GM12878 (cell line): ENCODE data around the gene RCL1. TPM values are rescaled to one million over a fixed set of nuclear protein-coding genes. Genes with fewer than 3 reads are reported as not detected.
A peak's percentile ranks its signal among the peaks of the same experiment; 100 is the strongest.

Source experiments
- ATAC-seq: fragments of 200-7000 bp; cut with Tn5 transposase; 3 replicates; pipeline ENCODE4 v1.9.1; 2020; ENCODE audit warnings: mild to moderate bottlenecking, moderate library complexity
- BruUV-seq: library from RNA; stranded (reverse); fragments of 400-500 nt; replicated peaks from 2 replicates; lab custom pipeline; 2021; lab: Mats Ljungman, UMichigan
- CTCF ChIA-PET: fragments of 300-600 bp; sonication (Branson Sonifier 250); formaldehyde crosslinking; extraction: SDS; loops from one replicate; lab custom pipeline; 2021; ENCODE audit warnings: inconsistent platforms; lab: Yijun Ruan, JAX
- POLR2A ChIA-PET: fragments of 350-600 bp; formaldehyde crosslinking; extraction: SDS; loops from one replicate; lab custom pipeline; 2021; ENCODE audit warnings: inconsistent platforms; lab: Charles Lee
- RAD21 ChIA-PET: fragments of 300-600 bp; sonication (Branson Sonifier 250); formaldehyde crosslinking; loops from one replicate; lab custom pipeline; 2023; ENCODE audit warnings: antibody characterized with exemption; ENCODE audit not compliant: unreplicated experiment; lab: Charles Lee
- SMC1A ChIA-PET: fragments of 300-600 bp; sonication (Branson Sonifier 250); formaldehyde crosslinking; loops from one replicate; lab custom pipeline; 2023; ENCODE audit not compliant: unreplicated experiment, uncharacterized antibody; lab: Charles Lee
- DNase-seq: peaks from one replicate; pipeline ENCODE4 v3.0.0-alpha.2; 2011; ENCODE audit warnings: low read depth, low spot score
- FAIRE-seq: peaks from 3 replicates; lab custom pipeline; 2011; peaks lifted over from hg19 to GRCh38; lab: Jason Lieb, UNC
- H2AFZ ChIP-seq: 2 replicates; pipeline ENCODE4 v1.6.0; 2011; ENCODE audit warnings: low read depth, low read length, control low read depth; ENCODE audit not compliant: control insufficient read depth
- H3K27ac ChIP-seq: 2 replicates; pipeline ENCODE4 v1.5.1; 2011; ENCODE audit warnings: control low read depth; ENCODE audit not compliant: control insufficient read depth, insufficient read depth
- H3K27me3 ChIP-seq, 2 experiments: replicated peaks in 1 of 2; 2 replicates each; pipeline versions ENCODE4 v1.6.0 to v1.6.1; 2011; ENCODE audit warnings: low read length in 1 of 2; ENCODE audit not compliant: control insufficient read depth in 2 of 2, insufficient read depth in 2 of 2
- H3K36me3 ChIP-seq, 2 experiments: 2 replicates each; pipeline ENCODE4 v1.5.1; 2011; ENCODE audit warnings: low read length in 1 of 2; ENCODE audit not compliant: control insufficient read depth in 2 of 2, insufficient read depth in 2 of 2
- H3K4me1 ChIP-seq: 2 replicates; pipeline ENCODE4 v1.6.1; 2011; ENCODE audit warnings: mild to moderate bottlenecking, low read length, moderate library complexity, mixed read lengths; ENCODE audit not compliant: control insufficient read depth, insufficient read depth
- H3K4me2 ChIP-seq: 2 replicates; pipeline ENCODE4 v1.6.0; 2011; ENCODE audit warnings: control low read depth; ENCODE audit not compliant: control insufficient read depth, insufficient read depth
- H3K4me3 ChIP-seq: fragments of 200-600 bp; sonication (generic); 2 replicates; pipeline ENCODE4 v1.5.1; 2016
- H3K79me2 ChIP-seq: 2 replicates; pipeline ENCODE4 v1.6.0; 2011; ENCODE audit warnings: low read length; ENCODE audit not compliant: control insufficient read depth, insufficient read depth
- H3K9ac ChIP-seq: 2 replicates; pipeline ENCODE4 v1.8.0; 2011; ENCODE audit warnings: low read length, control low read depth, mixed read lengths; ENCODE audit not compliant: control insufficient read depth, insufficient read depth
- H3K9me3 ChIP-seq: replicated peaks from 3 replicates; pipeline ENCODE4 v1.5.1; 2011; ENCODE audit warnings: mild to moderate bottlenecking, low read length; ENCODE audit not compliant: control insufficient read depth, insufficient read depth
- H4K20me1 ChIP-seq: 2 replicates; pipeline ENCODE4 v1.6.0; 2011; ENCODE audit not compliant: control insufficient read depth, insufficient read depth
- BACH1 ChIP-seq: fragments of 450-650 bp; IDR thresholded peaks from 2 replicates; pipeline ENCODE4 v1.6.1; 2017; ENCODE audit warnings: mild to moderate bottlenecking, borderline replicate concordance
- BHLHE40 ChIP-seq, 2 experiments: fragments of 450-650 bp in 1 of 2; IDR thresholded peaks; 2 replicates each; pipeline ENCODE4 v1.6.1; 2011 to 2017; ENCODE audit warnings: low read depth in 2 of 2, borderline replicate concordance in 1 of 2, improper control_type of control experiment in 1 of 2, low read length in 1 of 2, mild to moderate bottlenecking in 1 of 2
- DPF2 ChIP-seq: fragments of 450-650 bp; IDR thresholded peaks from 2 replicates; pipeline ENCODE4 v1.6.1; 2017; ENCODE audit warnings: mild to moderate bottlenecking
- ETV6 ChIP-seq, 2 experiments: fragments of 450-650 bp in 1 of 2; IDR thresholded peaks in 1 of 2; conservative IDR thresholded peaks in 1 of 2; 2 replicates each; pipeline ENCODE4 v1.6.1; 2014; ENCODE audit warnings: antibody characterized with exemption in 1 of 2, borderline replicate concordance in 1 of 2, low read depth in 1 of 2, mild to moderate bottlenecking in 1 of 2, moderate library complexity in 1 of 2
- FOXM1 ChIP-seq: IDR thresholded peaks from 2 replicates; pipeline ENCODE4 v1.6.1; 2012; ENCODE audit warnings: low read depth, mild to moderate bottlenecking, inconsistent platforms, low read length, moderate library complexity
- HDGF ChIP-seq: fragments of 450-650 bp; IDR thresholded peaks from 2 replicates; pipeline ENCODE4 v1.6.1; 2016; ENCODE audit warnings: antibody characterized with exemption
- IKZF2 ChIP-seq, 2 experiments: fragments of 450-650 bp; IDR thresholded peaks; 2 replicates each; pipeline ENCODE4 v1.6.1; 2017; ENCODE audit warnings: mild to moderate bottlenecking in 2 of 2, moderate library complexity in 2 of 2
- JUND ChIP-seq: IDR thresholded peaks from 2 replicates; pipeline ENCODE4 v1.6.1; 2012; ENCODE audit warnings: low read depth, mild to moderate bottlenecking, low read length, improper control_type of control experiment, moderate library complexity
- KAT2A ChIP-seq: conservative IDR thresholded peaks from 2 replicates; pipeline ENCODE4 v1.6.1; 2011; ENCODE audit warnings: low read depth, low read length; ENCODE audit not compliant: control insufficient read depth
- MTA3 ChIP-seq: IDR thresholded peaks from 2 replicates; pipeline ENCODE4 v1.6.1; 2012; ENCODE audit warnings: low read length, inconsistent platforms, borderline replicate concordance
- MXI1 ChIP-seq: fragments of 150-350 bp; IDR thresholded peaks from 2 replicates; pipeline ENCODE4 v1.6.1; 2011; ENCODE audit warnings: low read depth, mild to moderate bottlenecking, inconsistent platforms, low read length, improper control_type of control experiment
- MYB ChIP-seq: fragments of 150-350 bp; IDR thresholded peaks from 2 replicates; pipeline ENCODE4 v1.6.1; 2014; ENCODE audit warnings: mild to moderate bottlenecking, low read depth, low read length, borderline replicate concordance
- RCOR1 ChIP-seq: conservative IDR thresholded peaks from 2 replicates; pipeline ENCODE4 v1.6.1; 2012; ENCODE audit warnings: low read depth, low read length, improper control_type of control experiment
- RUNX3 ChIP-seq: IDR thresholded peaks from 2 replicates; pipeline ENCODE4 v1.6.1; 2012; ENCODE audit warnings: low read length, inconsistent platforms
- SMARCA5 ChIP-seq: fragments of 450-650 bp; IDR thresholded peaks from 2 replicates; pipeline ENCODE4 v1.6.1; 2017; ENCODE audit warnings: mild to moderate bottlenecking
- STAT1 ChIP-seq: fragments of 450-650 bp; conservative IDR thresholded peaks from 2 replicates; pipeline ENCODE4 v1.6.1; 2014; ENCODE audit warnings: antibody characterized with exemption, mild to moderate bottlenecking
- TAF1 ChIP-seq: IDR thresholded peaks from 2 replicates; pipeline ENCODE4 v1.6.1; 2011; ENCODE audit warnings: mild to moderate bottlenecking, low read depth, low read length, borderline replicate concordance
- TCF7 ChIP-seq: IDR thresholded peaks from 2 replicates; pipeline ENCODE4 v1.6.1; 2014; ENCODE audit warnings: antibody characterized with exemption, borderline replicate concordance
- WRNIP1 ChIP-seq: IDR thresholded peaks from 2 replicates; pipeline ENCODE4 v1.6.1; 2011; ENCODE audit warnings: low read depth, low read length, improper control_type of control experiment, borderline replicate concordance
- ZSCAN29 ChIP-seq: fragments of 450-650 bp; IDR thresholded peaks from 2 replicates; pipeline ENCODE4 v1.6.1; 2017; ENCODE audit warnings: mild to moderate bottlenecking, moderate library complexity
- WGBS: methylation state at CpG from one replicate; pipeline ENCODE4 v1.1.6; 2016; ENCODE audit warnings: low lambda C conversion rate; ENCODE audit not compliant: insufficient replicate concordance, insufficient coverage; ENCODE audit errors: missing lambda C conversion rate; 5-methylcytosine and 5-hydroxymethylcytosine counted together
- in situ Hi-C: fragments of 300-500 bp; cut with MboI; formaldehyde crosslinking; loops from 9 replicates; pipeline ENCODE4 v1.14.3; 2018; ENCODE audit warnings: mixed read lengths
- intact Hi-C: fragments of 100-400 bp; cut with micrococcal nuclease; formaldehyde crosslinking; loops from one replicate; pipeline ENCODE4 v1.14.2; 2022; ENCODE audit not compliant: unreplicated experiment
- polyA plus RNA-seq, 11 experiments: library from polyadenylated mRNA; depleted of rRNA in 4 of 11; unstranded in 6 of 11; stranded (reverse) in 5 of 11; fragments of >200 nt; fragmentation: Nextera tagmentation in 4 of 11; fragmentation: Illumina TruSeq in 1 of 11; extraction: Ambion mirVana in 4 of 11; extraction: Trizol in 1 of 11; gene quantifications; 1 replicate in 1 of 11; 2 replicates in 10 of 11; pipeline versions ENCODE4 v1.2.1 to v1.2.3, GENCODE V29; 2011 to 2016; ENCODE audit warnings: inconsistent platforms in 2 of 11, missing spikeins in 2 of 11, low read depth in 1 of 11
- total RNA-seq, 4 experiments: library from RNA; depleted of rRNA in 3 of 4; stranded (reverse); fragments of >200 nt in 3 of 4; fragmentation: Illumina TruSeq in 1 of 4; extraction: Trizol in 1 of 4; gene quantifications; 2 replicates each; pipeline versions ENCODE4 v1.2.1 to v1.2.3, GENCODE V29; 2013 to 2021
- TF ChIP-seq, protein P1 (sequence below): fragments of 450-650 bp; IDR thresholded peaks from 2 replicates; pipeline ENCODE4 v1.6.1; 2017; ENCODE audit warnings: borderline replicate concordance
- TF ChIP-seq, protein P2 (sequence below): fragments of 450-650 bp; IDR thresholded peaks from 2 replicates; pipeline ENCODE4 v1.6.1; 2014; ENCODE audit warnings: mild to moderate bottlenecking

The RCL1 gene
- total and polyA plus RNA-seq, 10 of the 15 experiments (the other 5 are each of a cell fraction or from before 2014, with no cell fraction given): 21.1 to 46.8 (median 30.5) TPM

DNA sequence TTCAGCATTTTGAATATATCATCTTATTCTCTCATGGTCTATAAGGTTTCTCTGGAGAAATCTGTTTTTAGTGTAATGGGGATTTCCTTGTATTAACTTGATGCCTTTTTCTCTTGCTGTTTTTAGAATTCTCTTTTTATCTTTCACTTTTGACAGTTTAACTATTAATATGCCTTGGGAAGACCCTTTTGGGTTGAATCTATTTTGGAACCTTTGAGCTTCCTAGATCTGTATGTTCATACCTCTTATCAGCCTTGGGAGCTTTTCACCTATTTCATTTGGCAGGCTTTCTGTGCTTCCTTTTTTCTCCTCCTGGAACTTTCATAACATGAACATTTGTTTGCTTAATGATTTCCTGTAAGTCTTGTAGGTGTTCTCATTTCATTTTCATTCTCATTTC, 22.2 kb downstream of the RCL1 start (continued):
- TF ChIP-seq TCF7 (peak; percentile 81), FOXM1 (peak; percentile 91; the same call in 1 of the 2 replicates), BACH1 (no peak), HDGF (no peak), MXI1 (no peak), TAF1 (0 out of 2 replicates have a peak, but pooled peaks have one; percentile 8)
- TF ChIP-seq, protein P1, sequence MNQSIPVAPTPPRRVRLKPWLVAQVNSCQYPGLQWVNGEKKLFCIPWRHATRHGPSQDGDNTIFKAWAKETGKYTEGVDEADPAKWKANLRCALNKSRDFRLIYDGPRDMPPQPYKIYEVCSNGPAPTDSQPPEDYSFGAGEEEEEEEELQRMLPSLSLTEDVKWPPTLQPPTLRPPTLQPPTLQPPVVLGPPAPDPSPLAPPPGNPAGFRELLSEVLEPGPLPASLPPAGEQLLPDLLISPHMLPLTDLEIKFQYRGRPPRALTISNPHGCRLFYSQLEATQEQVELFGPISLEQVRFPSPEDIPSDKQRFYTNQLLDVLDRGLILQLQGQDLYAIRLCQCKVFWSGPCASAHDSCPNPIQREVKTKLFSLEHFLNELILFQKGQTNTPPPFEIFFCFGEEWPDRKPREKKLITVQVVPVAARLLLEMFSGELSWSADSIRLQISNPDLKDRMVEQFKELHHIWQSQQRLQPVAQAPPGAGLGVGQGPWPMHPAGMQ: no peak
- TF ChIP-seq, all 136 proteins: peak for 29

DNA sequence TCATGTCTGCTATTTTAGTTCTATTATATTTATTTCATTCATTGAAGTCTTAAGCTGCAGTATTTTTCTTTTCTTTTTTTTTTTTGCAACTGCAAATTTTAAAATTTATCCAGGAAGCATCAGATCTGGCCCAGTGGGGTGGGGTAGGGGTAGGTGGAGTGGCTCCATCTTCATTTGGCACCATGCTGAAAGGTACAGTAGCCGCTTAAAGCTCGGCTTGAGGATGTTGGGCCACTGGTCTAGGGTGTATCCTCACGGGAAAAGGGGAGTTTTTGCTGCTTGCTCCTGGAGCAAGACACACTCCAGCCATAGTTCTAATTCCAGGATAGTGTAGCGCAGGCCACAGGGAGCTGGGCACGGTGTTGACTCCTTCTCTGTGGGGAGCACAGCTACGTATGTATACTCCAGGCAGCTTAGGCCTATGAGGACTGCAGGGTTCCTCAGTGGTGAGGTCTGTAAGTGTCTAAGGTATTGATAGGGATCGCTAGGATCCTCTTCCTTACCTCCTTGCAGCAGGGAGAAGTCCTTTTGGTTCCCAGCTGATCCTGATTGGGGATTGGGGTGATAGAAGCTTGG, 22.7 kb downstream of the RCL1 start:
- SMC1A ChIA-PET: interaction anchor here (0.5 to 2.3 kb wide), 22 partner anchors 9 to 1549 kb away, joined by 3 to 14 read pairs (median 4); no protein-coding TSS in a partner anchor
- WGBS: 45% methylated on average over 7 of the region's 7 CpGs
- intact Hi-C loops (loop anchor here (5.0 kb wide), 1 partner anchor 122 kb away; no protein-coding TSS in a partner anchor), in situ Hi-C loops (no loop called here)
- DNase-seq (no peak), ATAC-seq (peak; percentile 66), FAIRE-seq (no peak)
- H3K36me3 ChIP-seq: no peaks in the 10 kb centered on the region; a peak in 1 of 4 replicates
- H3K4me1 ChIP-seq: peaks cover 23% of the 10 kb centered on the region
- H3K27ac ChIP-seq: peak overlapping the region; percentile 79
- peak overlapping the region; percentile 17; the same call in 1 of the 2 replicates for H3K9ac ChIP-seq
- BruUV-seq: no TSS peak
- H3K79me2 ChIP-seq: peaks cover 71% of the 10 kb centered on the region
- H2AFZ ChIP-seq: peak overlapping the region; percentile 2
- H3K4me2 ChIP-seq: peak overlapping the region; percentile 80
- no peaks in the 10 kb centered on the region for H3K27me3 ChIP-seq
- peaks cover 7% of the 10 kb centered on the region for H3K9me3 ChIP-seq
- POLR2A ChIA-PET: interaction anchor here (0.6 to 1.6 kb wide), 8 partner anchors 8 to 157 kb away, joined by 3 to 6 read pairs (median 4); partner anchors contain the start of gene RCL1
- RAD21 ChIA-PET: interaction anchor here (0.7 to 2.2 kb wide), 10 partner anchors 10 to 173 kb away, joined by 3 to 11 read pairs (median 4); partner anchors contain the start of gene RCL1
- H3K4me3 ChIP-seq: peak overlapping the region; percentile 25
- CTCF ChIA-PET: interaction anchor here (0.7 to 1.7 kb wide), 13 partner anchors 9 to 178 kb away, joined by 3 to 8 read pairs (median 3); no protein-coding TSS in a partner anchor
- no peaks in the 10 kb centered on the region for H4K20me1 ChIP-seq
- TF ChIP-seq ZSCAN29: no peak
- no peak for TF ChIP-seq ETV6 (conservative IDR thresholded peaks at IDR 0.05 in 1 of 2, IDR thresholded peaks at IDR 0.05 in 1 of 2; ENCODE audit: borderline replicate concordance in 1 of 2, low read depth in 1 of 2)
- TF ChIP-seq TCF7: no peak
- TF ChIP-seq STAT1: no peak
- TF ChIP-seq WRNIP1: no peak
- no peak for TF ChIP-seq BHLHE40 (IDR thresholded peaks at IDR 0.05; ENCODE audit: borderline replicate concordance in 1 of 2, low read depth in 2 of 2, low read length in 1 of 2)
- TF ChIP-seq KAT2A: no peak
- no peak for TF ChIP-seq RCOR1
- TF ChIP-seq, protein P2, sequence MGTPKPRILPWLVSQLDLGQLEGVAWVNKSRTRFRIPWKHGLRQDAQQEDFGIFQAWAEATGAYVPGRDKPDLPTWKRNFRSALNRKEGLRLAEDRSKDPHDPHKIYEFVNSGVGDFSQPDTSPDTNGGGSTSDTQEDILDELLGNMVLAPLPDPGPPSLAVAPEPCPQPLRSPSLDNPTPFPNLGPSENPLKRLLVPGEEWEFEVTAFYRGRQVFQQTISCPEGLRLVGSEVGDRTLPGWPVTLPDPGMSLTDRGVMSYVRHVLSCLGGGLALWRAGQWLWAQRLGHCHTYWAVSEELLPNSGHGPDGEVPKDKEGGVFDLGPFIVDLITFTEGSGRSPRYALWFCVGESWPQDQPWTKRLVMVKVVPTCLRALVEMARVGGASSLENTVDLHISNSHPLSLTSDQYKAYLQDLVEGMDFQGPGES: no peak
- no peak for TF ChIP-seq JUND
- TF ChIP-seq MYB: no peak
- TF ChIP-seq IKZF2 (IDR thresholded peaks at IDR 0.05): no peak
- TF ChIP-seq MTA3: no peak
- TF ChIP-seq DPF2: no peak
- no peak for TF ChIP-seq SMARCA5
- TF ChIP-seq RUNX3: no peak
